AG10803 (cell line): Measurements from ENCODE around the gene ATRN.

Experiments used
- DNase-seq: peaks from one replicate; pipeline ENCODE4 v3.0.0; 2010; ENCODE audit warnings: low read depth
- H3K4me3 ChIP-seq: 2 replicates; pipeline ENCODE4 v1.5.1; 2011; ENCODE audit warnings: mild to moderate bottlenecking, low read length, control low read depth
- TF ChIP-seq, protein P1 (sequence below): conservative IDR thresholded peaks from 2 replicates; pipeline ENCODE4 v1.5.1; 2011; ENCODE audit warnings: mild to moderate bottlenecking, low read length, control low read depth, inconsistent platforms

The ATRN gene

DNA sequence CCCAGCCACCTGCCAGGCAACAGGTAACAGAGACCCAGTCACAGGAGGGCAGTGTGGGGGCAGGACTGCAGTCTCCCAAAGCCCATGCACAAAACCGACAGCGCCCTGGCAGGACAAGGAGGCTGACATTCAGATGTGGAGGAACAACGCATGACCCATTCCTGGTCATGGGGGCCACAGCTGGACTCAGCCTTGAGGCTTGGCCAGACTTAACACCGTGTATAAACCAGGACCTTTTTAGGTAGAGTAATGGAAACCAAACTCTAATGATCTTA, 184.2 kb downstream of the ATRN start:
- DNase-seq, result no peak
- TF ChIP-seq, protein P1, sequence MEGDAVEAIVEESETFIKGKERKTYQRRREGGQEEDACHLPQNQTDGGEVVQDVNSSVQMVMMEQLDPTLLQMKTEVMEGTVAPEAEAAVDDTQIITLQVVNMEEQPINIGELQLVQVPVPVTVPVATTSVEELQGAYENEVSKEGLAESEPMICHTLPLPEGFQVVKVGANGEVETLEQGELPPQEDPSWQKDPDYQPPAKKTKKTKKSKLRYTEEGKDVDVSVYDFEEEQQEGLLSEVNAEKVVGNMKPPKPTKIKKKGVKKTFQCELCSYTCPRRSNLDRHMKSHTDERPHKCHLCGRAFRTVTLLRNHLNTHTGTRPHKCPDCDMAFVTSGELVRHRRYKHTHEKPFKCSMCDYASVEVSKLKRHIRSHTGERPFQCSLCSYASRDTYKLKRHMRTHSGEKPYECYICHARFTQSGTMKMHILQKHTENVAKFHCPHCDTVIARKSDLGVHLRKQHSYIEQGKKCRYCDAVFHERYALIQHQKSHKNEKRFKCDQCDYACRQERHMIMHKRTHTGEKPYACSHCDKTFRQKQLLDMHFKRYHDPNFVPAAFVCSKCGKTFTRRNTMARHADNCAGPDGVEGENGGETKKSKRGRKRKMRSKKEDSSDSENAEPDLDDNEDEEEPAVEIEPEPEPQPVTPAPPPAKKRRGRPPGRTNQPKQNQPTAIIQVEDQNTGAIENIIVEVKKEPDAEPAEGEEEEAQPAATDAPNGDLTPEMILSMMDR, result no peak
- no peak overlapping the region for H3K4me3 ChIP-seq

DNA sequence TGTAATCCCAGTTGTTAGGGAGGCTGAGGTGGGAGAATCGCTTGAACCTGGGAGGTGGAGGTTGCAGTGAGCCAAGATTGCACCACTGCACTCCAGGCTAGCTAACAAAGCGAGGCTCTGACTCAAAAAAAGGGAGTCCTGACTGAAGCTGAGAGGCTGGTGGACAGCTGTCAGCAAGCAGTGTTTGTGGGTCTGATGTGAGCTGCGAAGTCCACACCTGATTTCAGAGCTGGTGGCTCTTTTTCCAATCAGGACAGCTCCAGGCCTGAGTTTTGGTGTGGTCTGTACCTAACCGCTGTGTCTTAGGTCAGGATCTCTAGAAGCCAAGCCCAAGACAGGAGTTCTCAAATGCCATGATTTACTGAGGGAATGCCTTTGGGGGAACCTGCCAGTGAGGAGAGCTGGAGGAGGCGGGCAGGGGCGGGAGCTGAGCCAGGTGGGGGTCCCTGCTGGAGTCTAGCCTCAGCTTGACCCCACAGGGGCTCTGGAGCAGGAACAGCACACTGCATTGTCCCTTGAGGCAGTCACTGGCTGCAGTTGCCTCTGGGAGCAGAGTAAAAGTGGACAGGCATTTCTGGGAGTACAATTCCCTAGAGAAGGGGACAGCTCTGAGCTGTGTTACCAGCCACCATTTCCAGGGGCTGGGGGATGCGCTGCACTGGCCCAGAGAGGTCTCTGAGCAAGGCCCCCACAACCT, 187.3 kb downstream of the ATRN start:
- H3K4me3 ChIP-seq, result no peak overlapping the region
- TF ChIP-seq, protein P1, result no peak
- DNase-seq, result no peak

DNA sequence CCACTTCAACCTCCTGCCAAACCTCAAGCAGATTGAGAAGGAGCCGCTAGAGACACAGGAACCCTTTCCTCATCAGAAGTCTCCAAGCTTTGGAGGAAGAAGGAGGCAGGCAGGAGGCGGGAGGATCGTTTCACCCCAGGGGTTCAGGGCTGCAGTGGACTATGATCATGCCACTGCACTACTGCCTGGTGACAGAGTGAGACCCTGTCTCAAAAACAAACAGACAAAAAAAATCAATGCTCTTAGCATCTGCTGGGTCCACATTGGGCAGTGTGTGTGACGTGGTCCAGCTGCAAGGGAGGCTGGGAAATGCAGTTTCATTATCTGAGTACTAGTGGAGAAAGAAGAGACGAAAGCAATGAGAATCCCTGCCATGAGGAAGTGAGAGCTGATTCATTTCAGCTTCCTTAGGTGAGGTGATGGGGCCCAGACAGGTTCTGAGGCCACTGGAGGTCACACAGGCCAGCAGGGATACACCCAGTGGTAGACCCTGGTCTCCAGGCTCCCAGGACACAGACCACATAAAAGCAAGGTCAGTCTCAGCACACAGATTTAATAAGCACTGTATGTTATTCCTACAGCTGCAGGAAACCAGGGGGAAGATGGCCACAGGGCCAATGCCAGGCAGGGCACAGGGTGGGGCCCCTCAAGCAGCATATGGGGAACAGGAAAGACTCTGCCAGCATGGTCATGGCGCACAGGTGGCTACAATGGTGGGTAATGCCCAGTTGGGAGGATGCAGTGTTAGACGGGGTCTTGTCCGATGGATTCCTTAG, 188.1 kb downstream of the ATRN start:
- DNase-seq, result no peak
- TF ChIP-seq, protein P1, result no peak

DNA sequence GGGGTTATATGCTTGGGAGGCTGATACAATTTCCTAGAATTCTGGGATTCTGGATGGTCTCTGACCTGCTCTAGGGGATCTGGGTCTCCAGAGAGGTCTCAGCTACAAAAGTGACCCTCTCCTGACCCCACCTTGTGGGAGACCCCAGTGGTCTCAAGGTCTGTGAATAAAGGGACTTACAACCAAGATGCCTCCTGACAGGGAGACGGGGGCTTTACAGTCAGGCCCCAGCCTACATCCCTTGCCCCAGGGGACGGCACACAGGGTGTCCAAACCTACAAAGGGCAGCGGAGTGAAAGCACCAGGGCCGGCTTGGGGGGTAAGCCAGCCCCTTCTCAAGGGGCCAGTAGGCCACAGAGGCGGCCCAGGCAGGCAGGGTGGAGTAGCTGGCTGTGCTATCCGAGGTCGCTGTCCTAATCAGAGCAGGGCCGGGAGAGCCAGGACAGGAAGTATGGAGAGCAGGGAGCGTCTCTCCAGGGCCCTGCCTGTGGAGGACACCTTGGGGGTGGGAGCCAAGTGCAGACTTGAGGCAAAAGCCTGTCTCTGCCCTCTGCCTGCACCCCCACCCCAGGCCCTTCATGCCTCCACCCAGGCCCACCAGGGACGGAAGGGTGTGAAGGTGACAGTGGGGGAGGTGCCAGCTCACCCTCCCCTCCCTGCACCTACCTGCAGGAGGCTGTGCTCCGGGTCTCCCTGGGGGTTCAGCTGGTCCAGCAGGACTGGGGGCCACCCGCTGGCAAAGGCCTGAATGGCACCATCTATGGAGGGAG, 188.9 kb downstream of the ATRN start:
- no peak for DNase-seq
- TF ChIP-seq, protein P1, result no peak
- H3K4me3 ChIP-seq, result no peak overlapping the region

More for the DNA sequence above, 188.1 kb downstream of the ATRN start:
- H3K4me3 ChIP-seq, result no peak overlapping the region

DNA sequence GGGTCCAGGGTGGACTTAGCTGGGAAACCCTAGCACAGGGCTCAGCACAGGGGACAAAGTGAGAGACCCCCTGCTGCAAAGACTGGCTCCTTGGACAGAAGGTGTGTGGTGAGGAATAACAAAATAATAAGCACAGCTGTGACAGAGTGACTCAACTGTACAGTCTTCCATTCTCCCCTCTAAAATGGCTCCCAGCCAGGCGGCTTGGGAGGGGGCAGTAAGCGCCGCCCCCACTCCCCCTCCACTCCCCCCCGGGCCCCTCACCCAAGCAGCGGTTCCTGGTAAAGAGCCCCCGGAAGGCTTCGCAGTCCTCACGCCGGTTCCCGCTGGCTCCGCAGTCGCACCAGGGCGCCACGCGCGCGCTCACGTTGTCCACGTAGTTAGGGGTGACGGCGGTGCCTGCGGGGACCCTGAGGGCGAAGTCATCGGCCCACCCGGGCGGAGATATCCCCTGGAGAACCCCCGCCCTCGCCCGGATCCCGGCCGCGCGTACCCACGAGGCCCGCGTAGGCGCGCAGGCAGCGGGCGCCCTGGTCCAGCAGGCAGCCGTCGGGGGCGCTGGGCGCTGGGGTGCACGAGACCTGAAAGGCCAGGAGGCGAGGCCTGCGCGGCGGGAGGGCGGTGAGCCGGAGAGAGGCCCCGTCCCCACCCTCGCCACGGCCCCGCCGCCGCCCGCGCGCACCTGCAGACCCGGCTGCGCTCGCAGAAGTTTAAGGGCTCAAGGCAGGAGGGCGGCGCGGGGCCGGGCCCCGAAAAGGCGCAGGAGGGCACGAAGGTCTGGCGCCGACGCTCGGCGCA, 189.6 kb downstream of the ATRN start:
- TF ChIP-seq, protein P1, result no peak
- DNase-seq, result no peak
- no peak overlapping the region for H3K4me3 ChIP-seq

DNA sequence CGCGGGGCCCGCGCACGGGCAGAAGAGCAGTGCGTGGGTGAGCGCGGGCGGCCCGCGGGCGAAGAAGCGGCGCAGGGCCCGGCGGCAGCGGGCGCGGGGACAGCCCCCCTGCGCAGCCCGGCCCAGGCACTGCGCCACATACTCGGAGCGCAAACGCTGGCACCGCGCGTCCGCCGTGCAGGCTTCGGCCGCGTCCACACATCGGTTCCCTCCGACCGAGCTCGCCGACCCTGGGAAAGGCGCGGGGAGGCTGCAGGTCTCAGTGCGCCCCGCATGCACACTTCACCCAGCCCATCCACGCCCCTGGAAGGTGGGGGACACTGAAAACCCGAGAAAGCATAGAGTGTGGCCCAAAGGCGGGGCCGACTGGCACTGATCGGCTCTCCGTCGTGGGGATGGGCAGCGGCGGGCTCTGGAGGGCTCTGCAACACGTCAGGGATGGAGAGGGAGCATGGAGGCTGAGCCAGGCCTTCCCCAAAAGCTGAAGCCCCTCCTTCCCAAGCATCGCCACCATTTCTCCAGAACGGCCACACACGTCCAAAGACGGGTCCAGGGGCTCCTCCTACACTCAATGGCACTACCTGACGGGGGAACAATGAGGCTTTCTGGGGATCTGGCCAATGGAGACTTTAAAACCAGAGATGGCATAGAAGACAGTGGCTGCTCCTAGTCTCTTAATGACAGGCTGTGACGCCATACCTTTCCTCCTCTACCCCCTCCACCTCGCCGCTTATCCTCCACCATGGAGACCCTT, 190.4 kb downstream of the ATRN start:
- TF ChIP-seq, protein P1, result no peak
- H3K4me3 ChIP-seq, result no peak overlapping the region
- no peak for DNase-seq
